HCT116 (cell line): Measurements from ENCODE around the gene MRPL37. TPM values are rescaled to one million over a fixed set of nuclear protein-coding genes. Genes with fewer than 3 reads are reported as not detected.

ENCODE experiments used
- ATAC-seq: fragments of 200-7000 bp; cut with Tn5 transposase; 2 replicates; pipeline ENCODE4 v1.9.1; 2020; ENCODE audit warnings: mild to moderate bottlenecking, moderate library complexity
- BruUV-seq: library from RNA; stranded (reverse); fragments of 400-500 nt; replicated peaks from 2 replicates; lab custom pipeline; 2021; lab: Mats Ljungman, UMichigan
- CTCF ChIA-PET: fragments of 300-600 bp; sonication (Branson Sonifier 250); formaldehyde crosslinking; loops from one replicate; lab custom pipeline; 2021; ENCODE audit warnings: antibody characterized with exemption; lab: Charles Lee
- POLR2A ChIA-PET: fragments of 300-600, 350-600 bp; sonication (Branson Sonifier 250); formaldehyde crosslinking; loops from one replicate; lab custom pipeline; 2021; ENCODE audit warnings: antibody characterized with exemption; lab: Charles Lee
- RAD21 ChIA-PET, 2 experiments: fragments of 300-600 bp; sonication (Branson Sonifier 250); formaldehyde crosslinking; loops; one replicate each; lab custom pipeline; 2023; ENCODE audit warnings: low total read pairs in 2 of 2; ENCODE audit not compliant: uncharacterized antibody in 2 of 2, unreplicated experiment in 2 of 2, low non-redundant PET in 1 of 2; lab: Charles Lee
- DNase-seq: peaks from one replicate; pipeline ENCODE4 v3.0.0-alpha.2; 2010; ENCODE audit warnings: low read depth, low spot score
- H2AFZ ChIP-seq: fragments of 200-600 bp; shearing (Covaris generic), sonication (generic); 2 replicates; pipeline ENCODE4 v1.6.1; 2017; ENCODE audit warnings: low read depth, mixed run types, mixed read lengths, antibody characterized with exemption, low read length; ENCODE audit not compliant: poor library complexity, severe bottlenecking
- H3K27ac ChIP-seq: 2 replicates; pipeline ENCODE4 v1.5.1; 2012; ENCODE audit warnings: low read depth, low read length
- H3K27me3 ChIP-seq: fragments of 200-600 bp; sonication (generic); 2 replicates; pipeline ENCODE4 v1.6.1; 2016; ENCODE audit warnings: mixed run types, low read length, mixed read lengths; ENCODE audit not compliant: insufficient read depth
- H3K36me3 ChIP-seq, 2 experiments: fragments of 200-500 bp in 1 of 2; fragments of 200-600 bp in 1 of 2; sonication (Bioruptor generic) in 1 of 2; sonication (generic) in 1 of 2; 2 replicates each; pipeline versions ENCODE4 v1.5.1 to v1.6.1; 2014 to 2016; ENCODE audit warnings: low read length in 2 of 2, inconsistent platforms in 1 of 2, mixed read lengths in 1 of 2, mixed run types in 1 of 2; ENCODE audit not compliant: insufficient read depth in 2 of 2, control insufficient read depth in 1 of 2
- H3K4me1 ChIP-seq, 2 experiments: fragments of 200-600 bp in 1 of 2; sonication (generic) in 1 of 2; 2 replicates each; pipeline versions ENCODE4 v1.5.1 to v1.6.1; 2012 to 2017; ENCODE audit warnings: low read length in 2 of 2, inconsistent platforms in 1 of 2, mild to moderate bottlenecking in 1 of 2, mixed read lengths in 1 of 2, mixed run types in 1 of 2, moderate library complexity in 1 of 2; ENCODE audit not compliant: insufficient read depth in 2 of 2, control insufficient read depth in 1 of 2
- H3K4me2 ChIP-seq: fragments of 200-600 bp; sonication (generic); 2 replicates; pipeline ENCODE4 v1.6.1; 2017; ENCODE audit warnings: mixed run types, low read length, mixed read lengths
- H3K4me3 ChIP-seq, 2 experiments: fragments of 200-600 bp in 1 of 2; sonication (generic) in 1 of 2; replicated peaks in 1 of 2; 2 replicates each; pipeline ENCODE4 v1.5.1; 2011 to 2016; ENCODE audit warnings: low read length in 2 of 2, control low read depth in 1 of 2, low read depth in 1 of 2, mild to moderate bottlenecking in 1 of 2, mixed read lengths in 1 of 2, mixed run types in 1 of 2
- H3K79me2 ChIP-seq: fragments of 200-600 bp; sonication (generic); 2 replicates; pipeline ENCODE4 v1.6.1; 2017; ENCODE audit warnings: mild to moderate bottlenecking, mixed run types, low read length, moderate library complexity, mixed read lengths; ENCODE audit not compliant: insufficient read depth
- H3K9ac ChIP-seq: fragments of 200-600 bp; sonication (generic); 2 replicates; pipeline ENCODE4 v1.6.1; 2016; ENCODE audit warnings: low read length, mixed read lengths
- H3K9me2 ChIP-seq: fragments of 200-600 bp; sonication (generic), shearing (Covaris generic); 2 replicates; pipeline ENCODE4 v1.6.1; 2017; ENCODE audit warnings: mixed run types, mild to moderate bottlenecking, moderate library complexity; ENCODE audit not compliant: insufficient read depth
- H3K9me3 ChIP-seq, 2 experiments: fragments of 200-500 bp in 1 of 2; fragments of 200-600 bp in 1 of 2; sonication (Bioruptor generic) in 1 of 2; sonication (generic) in 1 of 2; 2 replicates each; pipeline ENCODE4 v1.6.1; 2014 to 2017; ENCODE audit warnings: low read length in 2 of 2, mixed read lengths in 2 of 2, inconsistent platforms in 1 of 2, low read depth in 1 of 2, mild to moderate bottlenecking in 1 of 2, mixed run types in 1 of 2, moderate library complexity in 1 of 2; ENCODE audit not compliant: control insufficient read depth in 1 of 2, insufficient read depth in 1 of 2
- H4K20me1 ChIP-seq: fragments of 200-600 bp; sonication (generic), shearing (Covaris generic); 2 replicates; pipeline ENCODE4 v1.6.1; 2017; ENCODE audit warnings: mixed run types, mild to moderate bottlenecking, moderate library complexity; ENCODE audit not compliant: insufficient read depth
- ATF3 ChIP-seq: IDR thresholded peaks from 2 replicates; pipeline ENCODE4 v1.6.1; 2012
- CBX3 ChIP-seq: IDR thresholded peaks from 2 replicates; pipeline ENCODE4 v1.6.1; 2012; ENCODE audit warnings: low read depth
- CEBPB ChIP-seq: IDR thresholded peaks from 2 replicates; pipeline ENCODE4 v1.6.1; 2012; ENCODE audit warnings: low read depth
- CTCF ChIP-seq, 3 experiments: fragments of 200-600 bp in 1 of 3; sonication (generic) in 1 of 3; IDR thresholded peaks in 2 of 3; conservative IDR thresholded peaks in 1 of 3; 2 replicates each; pipeline ENCODE4 v1.5.1; 2012 to 2017; ENCODE audit warnings: low read depth in 2 of 3, low read length in 2 of 3, antibody characterized with exemption in 1 of 3, borderline replicate concordance in 1 of 3, control low read depth in 1 of 3, mild to moderate bottlenecking in 1 of 3, mixed read lengths in 1 of 3, mixed run types in 1 of 3, moderate library complexity in 1 of 3; ENCODE audit not compliant: insufficient read depth in 1 of 3
- EGR1 ChIP-seq: IDR thresholded peaks from 2 replicates; pipeline ENCODE4 v1.6.1; 2012; ENCODE audit warnings: low read depth
- ELF1 ChIP-seq: IDR thresholded peaks from 2 replicates; pipeline ENCODE4 v1.6.1; 2012; ENCODE audit warnings: low read depth, borderline replicate concordance
- EZH2 ChIP-seq: fragments of 200-600 bp; sonication (generic); IDR thresholded peaks from 2 replicates; pipeline ENCODE4 v1.6.1; 2017; ENCODE audit warnings: antibody characterized with exemption, mixed run types
- EZH2phosphoT487 ChIP-seq: fragments of 200-600 bp; IDR thresholded peaks from 2 replicates; pipeline ENCODE4 v1.6.1; 2018; ENCODE audit warnings: antibody characterized with exemption, borderline replicate concordance
- FOSL1 ChIP-seq: IDR thresholded peaks from 2 replicates; pipeline ENCODE4 v1.6.1; 2012; ENCODE audit warnings: low read depth
- JUND ChIP-seq: IDR thresholded peaks from 2 replicates; pipeline ENCODE4 v1.6.1; 2012
- MAX ChIP-seq: IDR thresholded peaks from 2 replicates; pipeline ENCODE4 v1.6.1; 2012
- POLR2A ChIP-seq: IDR thresholded peaks from 2 replicates; pipeline ENCODE4 v1.7.0; 2011; ENCODE audit warnings: borderline replicate concordance; ENCODE audit not compliant: insufficient read depth, insufficient read length; ENCODE audit errors: extremely low read depth
- POLR2AphosphoS5 ChIP-seq: IDR thresholded peaks from 2 replicates; pipeline ENCODE4 v1.6.1; 2011; ENCODE audit warnings: mild to moderate bottlenecking, low read depth, low read length, moderate library complexity
- RAD21 ChIP-seq: IDR thresholded peaks from 2 replicates; pipeline ENCODE4 v1.6.1; 2012; ENCODE audit warnings: low read depth, mild to moderate bottlenecking
- SIN3A ChIP-seq: IDR thresholded peaks from 2 replicates; pipeline ENCODE4 v1.6.1; 2012; ENCODE audit warnings: low read depth
- SP1 ChIP-seq: IDR thresholded peaks from 2 replicates; pipeline ENCODE4 v1.6.1; 2012; ENCODE audit warnings: low read depth
- SRF ChIP-seq: IDR thresholded peaks from 2 replicates; pipeline ENCODE4 v1.6.1; 2012; ENCODE audit warnings: low read depth
- TCF7L2 ChIP-seq: IDR thresholded peaks from 2 replicates; pipeline ENCODE4 v1.7.0; 2011; ENCODE audit warnings: borderline replicate concordance, inconsistent platforms; ENCODE audit not compliant: insufficient read depth, insufficient read length; ENCODE audit errors: extremely low read depth
- YY1 ChIP-seq: IDR thresholded peaks from 2 replicates; pipeline ENCODE4 v1.6.1; 2011; ENCODE audit warnings: low read length, low read depth, moderate library complexity, mild to moderate bottlenecking; ENCODE audit not compliant: insufficient replicate concordance; ENCODE audit errors: extremely low read depth
- ZBTB33 ChIP-seq: IDR thresholded peaks from 2 replicates; pipeline ENCODE4 v1.6.1; 2011; ENCODE audit warnings: mild to moderate bottlenecking, low read length, moderate library complexity; ENCODE audit not compliant: insufficient replicate concordance; ENCODE audit errors: extremely low read depth
- ZFX ChIP-seq: fragments of 450-650 bp; IDR thresholded peaks from 2 replicates; pipeline ENCODE4 v1.6.1; 2017
- ZNF274 ChIP-seq: fragments of 200-500 bp; sonication (Bioruptor generic); IDR thresholded peaks from 2 replicates; pipeline ENCODE4 v1.6.1; 2014; ENCODE audit warnings: mild to moderate bottlenecking, low read depth, low read length, inconsistent platforms
- intact Hi-C: fragments of 100-400 bp; cut with micrococcal nuclease; formaldehyde crosslinking; loops from 2 replicates; pipeline ENCODE4 v1.10.0; 2022
- total RNA-seq: library from RNA; stranded (reverse); gene quantifications from one replicate; pipeline ENCODE4 v1.2.1, GENCODE V29; 2021; ENCODE audit not compliant: unreplicated experiment

The MRPL37 gene
- total RNA-seq, 1 experiment from 2014 or later = 132 TPM

GRCh38 chr1:54158071-54158470 lies 41.9 kb upstream of the MRPL37 start:
- Histone ChIP-seq H3K4me2 (peak overlapping the region; percentile 50), H2AFZ (no peak overlapping the region), H3K79me2 (no peaks in the 10 kb centered on the region), H3K9me2 (no peaks in the 10 kb centered on the region), H3K9ac (no peak overlapping the region), H4K20me1 (no peaks in the 10 kb centered on the region), H3K9me3 (no peaks in the 10 kb centered on the region), H3K36me3 (no peaks in the 10 kb centered on the region), H3K27ac (no peak overlapping the region), H3K4me3 (no peak overlapping the region), H3K27me3 (no peaks in the 10 kb centered on the region), H3K4me1 (peaks cover 20 to 36% of the 10 kb centered on the region in 2 experiments)
- BruUV-seq = no TSS peak
- DNase-seq (peak; percentile 41), ATAC-seq (peak; percentile 92)
- TF ChIP-seq FOSL1 (peak; percentile 38; the same call in 1 of the 2 replicates), POLR2AphosphoS5 (no peak), ELF1 (no peak), ZNF274 (no peak), POLR2A (no peak), SRF (no peak), EGR1 (no peak), CTCF (IDR thresholded peaks at IDR 0.05 in 2 of 3, conservative IDR thresholded peaks at IDR 0.05 in 1 of 3; ENCODE audit: borderline replicate concordance in 1 of 3, insufficient read depth in 1 of 3, low read depth in 2 of 3, low read length in 2 of 3) (no peak), ZBTB33 (no peak), CEBPB (no peak), ATF3 (no peak), RAD21 (no peak), SP1 (peak; percentile 46; the same call in 1 of the 2 replicates), JUND (no peak), EZH2 (no peak), CBX3 (no peak), TCF7L2 (peak; percentile 67), EZH2phosphoT487 (no peak), MAX (no peak; the same call in 1 of the 2 replicates), SIN3A (no peak), YY1 (peak; percentile 61), ZFX (no peak)
- intact Hi-C loops = no loop called here
- RAD21 ChIA-PET = no interaction called here
- POLR2A ChIA-PET = no interaction called here
- CTCF ChIA-PET = no interaction called here
